Measurements from ENCODE around the gene RNF215.

The RNF215 gene

DNA sequence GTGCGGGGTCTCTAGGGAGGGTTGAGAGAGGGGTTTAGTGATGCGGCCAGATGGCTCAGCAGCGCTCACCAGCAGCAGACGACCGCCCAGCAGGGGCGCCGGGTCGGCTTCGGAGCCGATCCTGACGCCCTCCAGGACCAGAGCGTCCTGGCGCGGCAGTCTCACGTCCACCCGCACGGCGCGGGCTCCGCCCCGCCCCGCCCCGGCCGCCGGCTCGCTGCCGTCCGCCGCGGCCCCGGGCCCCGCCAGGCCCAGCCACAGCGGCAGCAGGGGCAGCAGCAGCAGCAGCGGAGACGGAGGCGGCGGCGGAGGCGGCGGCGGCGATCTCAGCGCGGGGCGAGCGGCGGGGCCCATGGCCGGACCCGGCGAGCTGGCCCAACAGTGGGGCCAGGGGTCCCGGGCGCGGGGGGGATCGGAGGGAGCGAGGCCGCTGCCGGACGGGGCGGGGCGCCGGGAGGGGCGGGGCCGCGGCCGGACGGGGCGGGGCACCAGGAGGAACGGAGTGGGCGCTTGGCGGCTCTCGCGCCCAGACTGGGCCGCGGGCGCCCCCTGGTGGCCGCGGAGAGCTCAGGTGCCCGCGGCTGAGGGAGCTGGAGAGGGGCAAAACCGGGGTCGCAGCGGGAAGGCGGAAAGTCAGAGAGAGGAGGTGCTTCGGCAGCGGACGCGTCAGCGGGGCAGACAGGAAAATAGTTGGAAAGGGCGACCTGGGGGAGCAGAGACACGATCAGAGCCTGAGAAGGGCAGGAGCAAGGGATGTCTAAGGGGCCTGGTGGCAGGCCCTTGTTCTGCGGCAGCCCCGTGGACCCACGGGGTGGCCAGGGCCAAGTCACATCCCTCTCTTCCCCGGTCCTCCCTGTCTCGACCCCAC lies at the start of gene RNF215:
Gene RNF215, minus strand, starts transcription at position 452 of the 868 bp plus-strand sequence. Its CDS starts 98 bp downstream, at position 354.
- peak; percentile 69 for DNase-seq

DNA sequence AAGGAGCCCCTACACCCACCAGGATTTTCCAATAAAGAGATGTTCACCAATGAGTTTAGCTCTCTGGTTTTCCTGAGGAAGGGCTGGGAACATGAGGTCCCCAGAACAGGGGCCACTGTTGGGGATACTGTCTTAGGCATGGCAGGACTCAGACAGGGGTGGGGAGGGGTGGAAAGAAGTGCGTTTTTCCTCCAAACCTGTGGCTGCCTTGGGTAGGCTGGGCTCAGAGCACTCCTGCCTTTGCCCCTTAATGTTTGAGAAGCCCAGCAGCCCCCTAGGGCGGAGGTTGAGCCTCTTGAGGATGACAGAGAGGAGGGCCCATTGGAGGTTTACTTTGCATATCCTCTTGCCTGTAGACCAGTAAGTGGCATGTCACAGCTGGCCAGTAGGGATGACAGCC lies 49.0 kb upstream of the RNF215 start:
- DNase-seq = no peak

DNA sequence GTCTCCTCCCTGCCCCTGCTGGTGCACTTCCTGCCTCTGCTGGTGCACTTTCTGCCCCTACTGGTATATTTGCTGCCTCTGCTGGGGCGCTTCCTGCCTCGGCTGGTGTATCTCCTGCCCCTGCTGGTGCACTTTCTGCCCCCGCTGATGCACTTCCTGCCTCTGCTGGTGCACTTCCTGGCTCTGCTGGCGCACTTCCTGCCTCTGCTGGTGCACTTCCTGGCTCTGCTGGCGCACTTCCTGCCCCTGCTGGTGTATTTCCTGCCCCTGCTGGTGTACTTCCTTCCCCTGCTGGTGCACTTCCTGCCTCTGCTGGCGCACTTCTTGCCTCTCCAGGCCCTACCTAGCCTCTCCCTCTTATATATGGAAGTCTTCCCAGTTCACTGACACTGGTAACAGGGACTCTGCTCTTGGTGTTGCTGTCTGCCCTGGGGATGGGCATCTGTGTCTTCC lies 48.5 kb upstream of the RNF215 start:
- DNase-seq = peak; percentile 62

DNA sequence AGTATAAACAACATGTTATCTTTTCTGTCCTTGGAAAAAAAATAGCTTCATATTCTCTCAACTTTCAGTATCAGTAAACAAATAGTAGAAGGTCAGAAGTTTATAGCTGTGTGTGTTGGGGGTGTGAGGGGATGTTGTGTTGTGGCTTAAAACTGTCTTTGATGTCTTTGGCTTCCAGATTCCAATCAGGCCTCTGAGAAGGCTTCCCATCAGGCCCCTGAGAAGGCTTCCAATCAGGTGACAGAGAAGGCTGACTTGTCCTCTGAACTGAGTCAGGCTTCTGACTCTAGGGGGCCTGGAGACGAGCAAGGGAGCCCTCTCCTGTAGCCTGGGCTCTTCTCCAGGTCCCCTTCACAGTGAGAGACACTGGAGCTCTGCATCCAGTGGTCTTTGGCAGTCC lies 47.6 kb upstream of the RNF215 start:
- no peak for DNase-seq

DNA sequence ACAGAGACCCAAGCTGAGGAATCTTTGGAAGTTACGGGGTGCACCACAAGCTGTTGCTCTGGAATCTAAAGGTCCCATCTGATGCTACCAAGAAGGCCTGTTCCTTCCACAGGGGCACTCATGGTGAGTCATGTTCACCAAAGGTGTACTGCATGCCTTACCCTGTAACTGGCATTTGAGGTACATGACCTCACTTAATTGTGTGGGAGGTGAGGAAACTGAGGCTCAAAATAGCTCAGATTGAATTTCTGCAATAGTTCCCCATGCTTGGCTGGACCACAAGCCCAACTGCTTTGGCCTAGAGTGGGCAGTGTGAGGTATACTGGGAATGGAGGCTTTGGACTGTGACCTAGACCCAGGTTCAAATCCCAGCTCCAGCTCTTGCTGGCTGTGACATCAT lies 46.6 kb upstream of the RNF215 start:
- no peak for DNase-seq

DNA sequence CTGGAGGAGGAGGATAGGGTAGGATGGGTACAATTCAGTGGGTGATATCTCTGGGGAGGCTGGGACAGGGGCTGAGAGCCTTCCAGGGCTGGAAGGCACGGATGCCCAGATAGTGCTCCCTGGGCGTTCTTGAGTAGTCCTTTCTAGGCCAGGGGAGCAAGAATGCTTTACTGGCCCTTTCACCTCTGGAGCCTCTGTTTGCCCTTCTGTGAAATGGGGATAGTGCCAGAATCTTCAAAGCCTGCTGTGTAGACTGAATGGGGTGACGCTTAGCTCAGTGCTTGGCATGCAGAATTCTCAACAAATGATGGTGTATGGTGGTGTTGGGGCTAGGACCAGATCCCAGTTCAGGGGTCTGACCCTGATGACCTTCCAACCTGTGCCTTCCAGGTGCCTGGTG lies 46.0 kb upstream of the RNF215 start:
- DNase-seq = no peak

DNA sequence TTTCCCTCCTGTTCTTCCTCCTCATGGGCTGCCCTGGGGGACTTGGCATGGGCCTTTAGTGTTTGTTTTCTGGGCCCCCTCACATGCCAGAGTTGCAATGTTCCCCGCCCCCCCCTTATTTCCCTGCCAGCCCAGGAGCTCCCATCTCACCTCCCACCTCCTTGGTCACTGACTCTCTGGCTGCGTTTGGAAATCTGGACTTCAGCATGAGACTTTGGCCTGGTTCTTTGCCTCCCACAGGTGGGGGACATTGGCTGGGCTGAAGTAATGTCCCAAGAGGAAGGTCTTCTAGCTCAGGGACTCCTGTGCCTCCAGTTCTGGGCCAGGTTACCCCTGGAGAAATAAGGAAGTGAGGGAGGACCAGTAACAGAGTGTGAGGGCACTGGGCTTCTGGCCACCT lies 45.3 kb upstream of the RNF215 start:
- DNase-seq = no peak

DNA sequence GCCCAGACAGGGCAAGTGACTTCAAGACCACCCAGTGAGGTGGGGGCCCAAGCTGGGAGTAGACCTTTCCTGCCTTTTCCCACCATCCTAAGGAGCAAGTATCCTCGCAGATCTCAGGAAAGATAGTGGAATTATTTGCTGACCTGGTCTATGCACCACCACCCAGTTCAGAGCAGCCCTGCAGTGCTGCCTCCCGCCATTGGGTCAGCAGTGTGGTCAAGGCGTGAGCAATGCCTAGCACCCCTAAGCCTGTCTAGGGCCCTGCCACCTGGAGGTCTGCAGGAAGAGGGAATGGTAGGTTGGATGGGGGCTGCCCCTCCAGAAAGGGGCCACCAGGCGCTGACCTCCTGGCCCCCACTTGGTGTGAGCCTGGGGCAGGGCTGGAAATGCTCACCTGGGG lies 44.9 kb upstream of the RNF215 start:
- no peak for DNase-seq

DNA sequence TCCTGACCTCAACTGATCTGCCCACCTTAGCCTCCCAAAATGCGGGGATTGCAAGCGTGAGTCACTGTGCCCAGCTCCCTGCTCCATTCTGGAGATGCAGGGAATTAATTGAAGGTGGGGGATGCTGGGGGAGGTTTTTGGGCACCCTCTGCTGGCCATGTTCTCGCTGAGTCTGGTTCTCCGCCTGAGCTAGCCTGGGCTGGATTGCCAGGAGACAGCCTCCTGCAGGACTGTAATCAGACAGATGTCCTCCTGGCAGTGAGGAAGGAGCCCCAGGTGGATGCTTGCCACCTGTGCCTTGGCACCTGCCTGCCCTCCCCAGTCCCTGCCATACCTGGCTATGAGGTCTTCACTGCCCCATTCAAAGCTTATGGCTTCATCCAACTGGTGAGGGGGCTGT lies 43.7 kb upstream of the RNF215 start:
- DNase-seq = no peak

DNA sequence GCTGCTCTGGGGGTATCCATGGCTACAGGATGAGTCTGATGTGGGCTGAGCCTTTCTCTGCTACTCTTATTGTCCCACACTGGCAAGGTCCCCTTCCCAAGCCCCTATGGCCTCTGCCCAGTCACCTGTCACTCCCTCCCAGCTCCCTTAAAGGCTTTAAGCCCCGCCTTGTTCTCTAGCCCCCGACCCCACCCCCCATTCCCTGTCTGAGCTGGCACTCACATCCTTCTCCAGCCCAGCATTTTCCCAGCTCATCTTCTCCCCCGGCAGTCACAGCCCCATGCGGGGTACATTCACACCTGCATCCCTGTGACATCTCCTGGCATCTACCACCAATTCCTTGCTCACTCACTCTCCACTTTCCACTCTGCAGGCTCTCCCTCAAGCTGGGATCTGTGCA lies 42.7 kb upstream of the RNF215 start:
- no peak for DNase-seq

DNA sequence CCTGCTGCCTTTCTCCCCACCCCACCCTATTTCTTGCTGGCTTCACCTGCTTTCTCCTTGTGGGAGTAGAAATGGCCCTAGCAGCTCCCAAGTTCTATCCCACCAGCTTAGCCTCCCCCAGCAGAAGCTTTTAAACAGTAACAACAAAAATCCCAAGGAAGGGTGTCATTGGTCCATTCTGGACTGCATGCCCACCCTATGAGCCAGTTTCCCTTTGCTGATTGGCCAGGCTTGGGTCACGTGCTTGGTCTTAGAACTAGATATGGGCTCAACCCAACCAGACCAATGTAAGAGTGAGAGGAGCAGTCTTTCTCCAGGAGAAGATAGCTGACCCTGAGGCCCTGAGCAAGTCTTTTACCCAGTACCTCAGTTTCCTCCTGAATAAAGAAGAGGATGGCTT lies 40.7 kb upstream of the RNF215 start:
- DNase-seq = no peak

DNA sequence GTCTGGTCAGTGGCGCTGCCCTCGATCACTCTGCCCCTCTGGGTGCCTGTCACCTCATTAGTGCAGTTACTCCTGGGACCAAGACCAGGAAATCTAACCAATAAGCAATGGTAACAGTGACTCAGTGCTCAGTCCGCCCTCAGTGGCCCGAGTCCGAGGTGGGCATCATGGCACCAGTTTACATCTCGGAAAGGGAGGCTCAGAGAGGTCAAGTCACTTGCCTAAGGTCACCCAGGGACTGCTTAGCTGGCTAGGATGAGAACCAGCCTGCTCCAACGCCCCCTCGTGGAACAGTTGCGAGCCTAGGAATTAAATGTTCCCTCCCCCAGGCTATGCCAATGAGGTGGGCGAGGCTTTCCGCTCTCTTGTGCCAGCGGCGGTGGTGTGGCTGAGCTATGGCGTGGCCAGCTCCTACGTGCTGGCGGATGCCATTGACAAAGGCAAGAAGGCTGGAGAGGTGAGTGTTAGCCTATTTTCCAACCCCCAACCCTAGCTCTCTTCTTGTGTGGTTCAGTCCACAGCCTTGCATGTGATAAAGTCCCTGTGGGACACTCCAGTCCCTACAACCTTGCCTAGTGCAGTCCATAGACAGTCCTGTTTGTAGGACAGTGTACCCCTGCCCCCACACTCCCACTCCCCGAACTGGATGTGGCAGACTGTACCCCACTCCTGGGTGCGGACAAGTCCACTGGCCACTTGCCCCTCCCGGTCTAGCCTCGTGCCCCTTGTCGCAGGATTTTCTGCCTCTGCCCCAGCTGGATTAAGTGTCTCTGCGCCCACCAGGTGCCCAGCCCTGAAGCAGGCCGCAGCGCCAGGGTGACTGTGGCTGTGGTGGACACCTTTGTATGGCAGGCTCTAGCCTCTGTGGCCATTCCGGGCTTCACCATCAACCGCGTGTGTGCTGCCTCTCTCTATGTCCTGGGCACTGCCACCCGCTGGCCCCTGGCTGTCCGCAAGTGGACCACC lies 39.5 kb upstream of the RNF215 start:
- peak; percentile 68 for DNase-seq

DNA sequence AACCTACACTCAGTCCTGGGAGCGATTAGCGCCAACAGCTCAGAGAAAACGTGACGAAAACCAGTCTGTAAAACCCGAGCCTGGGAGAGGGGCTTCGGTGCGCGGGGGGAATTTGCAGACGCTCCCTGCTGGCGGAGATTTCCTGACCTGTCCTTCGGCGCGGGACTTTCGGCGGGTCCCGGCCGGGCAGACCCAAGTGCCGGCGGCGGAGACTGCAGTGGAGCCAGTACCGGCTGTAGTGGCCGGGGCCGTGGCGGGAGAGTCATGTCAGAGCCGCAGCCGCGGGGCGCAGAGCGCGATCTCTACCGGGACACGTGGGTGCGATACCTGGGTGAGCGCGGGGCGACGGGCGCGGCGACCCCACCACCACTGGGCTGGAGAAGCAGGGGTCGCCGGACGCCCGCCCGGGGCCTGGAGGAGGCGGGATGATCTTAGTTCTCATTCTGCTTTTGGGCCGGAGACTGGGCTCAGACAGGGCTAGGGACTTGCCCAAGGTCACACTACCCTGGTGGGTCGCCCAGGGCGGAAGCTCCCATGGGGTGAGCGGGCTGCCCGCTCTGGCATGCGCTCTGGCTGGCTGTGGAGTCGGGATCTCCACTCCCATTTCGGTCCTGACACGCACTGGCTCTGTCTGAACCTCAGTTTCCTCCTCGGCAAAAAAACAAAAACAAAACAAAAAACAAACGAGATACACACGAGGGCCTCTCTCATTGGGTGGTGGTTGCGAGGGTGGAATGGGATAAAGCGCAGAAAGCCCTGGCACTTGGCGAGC lies 38.6 kb upstream of the RNF215 start, which contains the start of gene MTFP1:
Gene MTFP1, plus strand, starts transcription at position 153 of the 772 bp plus-strand sequence. Its CDS starts 112 bp downstream, at position 265.
- DNase-seq = peak; percentile 24

DNA sequence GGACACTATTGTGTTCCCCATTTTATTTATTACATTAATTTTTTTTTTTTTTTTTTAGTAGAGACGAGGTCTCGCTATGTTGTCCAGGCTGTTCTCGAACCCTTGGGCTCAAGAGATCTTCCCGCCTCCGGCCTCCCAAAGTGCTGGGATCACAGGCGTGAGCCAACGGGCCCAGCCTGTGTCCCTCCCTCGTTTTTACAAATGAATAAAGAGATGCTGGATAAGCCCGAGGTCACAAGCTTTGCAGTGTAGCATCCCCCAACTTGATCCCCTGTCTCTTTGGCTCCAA lies 38.1 kb upstream of the RNF215 start:
- no peak for DNase-seq

DNA sequence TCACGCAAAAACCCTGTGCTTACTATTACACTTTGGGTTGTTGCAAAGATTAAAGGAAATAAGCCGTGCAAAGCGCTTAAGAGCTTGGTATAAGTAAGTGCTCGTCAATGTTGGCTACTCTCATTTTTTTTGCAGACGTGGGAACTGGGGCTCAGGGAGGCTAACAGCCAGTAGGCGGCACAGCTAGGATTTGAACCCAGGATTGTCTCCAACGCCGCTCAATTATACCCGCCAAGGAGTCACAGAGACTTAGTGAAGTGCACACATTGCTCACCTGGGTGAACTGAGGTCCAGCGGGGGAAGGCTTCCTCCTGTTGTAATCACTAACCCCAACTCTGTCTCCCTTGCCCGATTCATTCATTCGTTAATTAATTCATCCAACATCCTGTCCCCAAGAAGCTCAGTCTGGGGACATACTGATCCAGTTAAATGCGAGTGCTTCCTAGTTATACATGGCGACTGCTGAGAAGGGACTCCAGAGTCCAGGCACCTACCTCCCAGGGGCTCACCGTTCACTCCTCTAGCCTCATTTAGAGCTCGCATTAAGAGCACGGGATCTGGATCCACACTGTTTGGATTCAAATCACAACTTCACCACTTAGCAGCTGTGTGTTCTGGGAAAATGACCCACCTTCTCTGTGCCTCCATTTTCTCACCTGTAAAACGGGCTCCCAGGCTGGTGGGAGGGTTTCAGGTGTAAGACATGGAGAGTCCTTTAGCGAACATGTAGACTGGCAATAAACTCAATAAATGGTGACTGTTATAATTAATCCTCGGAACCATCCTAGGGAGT lies 37.5 kb upstream of the RNF215 start:
- no peak for DNase-seq

DNA sequence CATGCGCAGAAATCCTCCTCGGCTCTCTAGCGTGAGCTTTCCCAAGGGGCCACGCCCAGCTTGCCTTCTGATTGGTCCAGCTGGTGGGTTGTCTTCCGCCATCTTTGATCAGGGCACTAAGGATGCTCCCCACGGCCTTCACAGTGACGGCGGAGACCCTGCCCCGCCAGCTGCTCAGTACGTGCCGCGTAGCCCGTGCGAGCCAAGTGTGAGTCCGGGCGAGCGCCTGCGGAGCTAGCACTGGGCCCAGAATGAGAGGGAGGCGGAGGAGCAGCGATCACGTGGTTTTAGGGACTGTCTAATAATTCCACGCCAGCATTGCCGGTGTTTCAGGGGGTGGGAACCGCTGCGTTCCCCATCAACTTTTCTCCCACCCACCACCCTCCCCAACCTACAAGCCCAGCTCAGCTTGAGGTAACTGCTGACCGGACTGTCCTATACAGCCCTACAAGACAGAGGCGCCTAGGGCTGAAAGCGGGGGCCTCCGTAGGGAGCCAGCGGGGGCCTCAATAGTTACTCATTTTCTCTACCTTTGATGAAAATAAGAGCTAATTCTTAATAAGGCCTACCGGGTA lies 36.8 kb upstream of the RNF215 start:
- peak; percentile 97 for DNase-seq

DNA sequence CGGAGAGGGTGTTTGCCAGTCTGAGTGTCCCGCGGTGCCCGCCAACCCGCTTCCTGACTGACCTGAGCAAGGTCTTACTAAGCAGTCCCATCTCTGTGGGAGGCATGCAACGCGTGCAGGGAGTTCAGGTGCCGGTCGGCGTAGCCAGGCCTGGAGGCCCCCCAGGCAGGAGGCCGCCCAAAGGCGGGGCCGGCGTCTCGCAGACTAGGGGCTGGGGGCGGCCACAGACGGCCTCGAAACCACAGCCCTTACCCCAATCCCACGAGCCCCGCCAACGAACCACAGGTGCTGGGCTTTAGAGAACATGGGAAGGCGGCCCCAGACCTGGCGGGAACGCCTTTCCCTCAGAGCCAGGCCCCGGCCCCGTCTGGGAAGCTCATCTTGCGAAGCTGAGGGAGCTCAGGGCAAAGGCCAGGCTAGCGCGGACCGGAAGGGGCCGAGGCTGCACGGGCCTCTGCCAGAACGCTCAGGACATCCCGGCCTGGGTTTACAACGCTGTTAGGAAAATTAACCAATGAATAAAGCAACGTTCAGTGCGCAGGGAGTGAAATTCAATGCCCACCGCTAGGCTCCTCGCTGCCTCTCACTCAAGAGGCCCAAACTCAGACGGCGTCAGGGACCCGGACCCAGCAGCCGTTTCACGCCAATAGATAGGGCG lies 36.2 kb upstream of the RNF215 start:
- DNase-seq = no peak

DNA sequence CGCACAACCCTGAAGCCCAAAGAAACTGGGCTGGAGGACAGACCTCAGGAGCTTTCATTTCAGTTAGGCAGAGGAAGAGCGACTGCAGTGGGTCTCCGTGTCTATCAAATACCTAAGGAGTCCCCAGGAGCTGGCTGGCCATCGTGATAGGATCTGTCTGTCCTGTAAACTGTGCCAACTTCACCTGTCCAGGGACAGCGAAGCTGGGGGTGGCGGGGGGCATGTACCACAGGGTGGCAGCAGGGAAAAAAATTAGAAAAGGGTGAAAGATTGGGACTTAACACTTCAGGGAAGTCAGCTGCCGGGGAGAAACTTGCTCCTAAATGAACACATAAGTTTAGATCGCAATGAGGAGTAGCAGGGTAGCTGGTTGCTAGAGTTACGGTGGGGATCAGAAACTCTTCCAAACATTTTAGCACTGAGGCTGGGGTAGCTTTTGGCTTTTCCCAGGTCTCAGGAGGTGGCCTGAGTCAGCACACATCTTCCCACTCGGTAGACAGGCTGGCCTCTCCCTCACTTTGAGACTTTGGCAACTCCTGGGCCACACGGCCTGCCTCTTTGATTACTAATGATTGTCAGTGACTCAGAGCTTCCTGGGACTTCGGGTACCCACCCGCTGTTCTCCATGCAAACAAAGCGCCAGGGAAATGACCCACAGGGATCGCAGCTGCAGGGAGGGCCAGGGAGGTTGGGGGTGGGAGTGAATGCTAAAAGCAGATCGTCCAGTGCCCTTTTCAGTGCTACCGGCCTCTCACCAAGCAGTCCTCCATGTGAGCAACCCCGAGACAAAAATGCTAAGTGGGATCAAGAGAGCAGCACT lies 35.5 kb upstream of the RNF215 start:
- no peak for DNase-seq

DNA sequence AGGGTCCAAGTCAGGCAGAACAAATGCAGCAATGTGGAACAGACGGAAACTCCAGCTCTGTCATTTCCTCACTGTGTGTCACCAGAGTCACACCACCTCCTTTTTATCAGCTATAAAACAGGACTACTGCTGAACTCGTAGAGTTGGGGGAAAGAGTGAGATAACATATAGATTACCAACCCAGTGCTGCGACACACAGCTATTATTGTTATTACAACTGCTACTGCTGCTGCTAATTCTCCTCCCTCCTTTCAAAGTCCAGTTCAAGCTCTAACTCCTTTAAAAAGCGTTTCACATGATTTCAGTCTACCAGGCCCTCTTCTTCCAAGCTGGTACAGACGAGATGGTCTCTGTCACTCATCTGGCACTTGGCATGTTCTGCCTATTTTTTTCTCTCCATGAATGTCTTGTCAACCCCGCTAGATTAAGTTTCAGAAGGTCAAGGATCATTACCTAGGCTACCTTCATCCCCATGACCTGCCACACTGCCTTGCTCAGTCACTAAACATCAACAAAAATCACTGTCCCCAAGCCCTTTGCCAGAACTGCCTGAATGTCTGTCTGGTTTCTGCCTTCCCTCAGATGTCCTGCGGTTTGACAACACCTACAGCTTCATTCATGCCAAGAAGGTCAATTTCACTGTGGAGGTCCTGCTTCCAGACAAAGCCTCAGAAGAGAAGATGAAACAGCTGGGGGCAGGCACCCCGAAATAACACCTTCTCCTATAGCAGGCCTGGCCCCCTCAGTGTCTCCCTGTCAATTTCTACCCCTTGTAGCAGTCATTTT lies 34.7 kb upstream of the RNF215 start:
- DNase-seq = no peak

Measured in activated CD4-positive, alpha-beta T cell treated with anti-CD3 and anti-CD28 coated beads for 1 hour (primary cell).